ENCODE results near the gene STYXL2. TPM values are rescaled to one million over a fixed set of nuclear protein-coding genes. Genes with fewer than 3 reads are reported as not detected.

Gene STYXL2
- total and polyA plus RNA-seq, 9 of the 15 experiments (the other 6 are each of a cell fraction or from before 2014, with no cell fraction given): not detected

GRCh38 chr1:167064621-167065020 is 29.3 kb upstream of the STYXL2 start (continued):
- no peak for TF ChIP-seq NR0B1 (IDR thresholded peaks at IDR 0.05; ENCODE audit: partially characterized antibody)
- no peak for TF ChIP-seq SMAD4 (CRISPR knock-in tag; conservative IDR thresholded peaks at IDR 0.05)
- TF ChIP-seq PBX2 (CRISPR knock-in tag; IDR thresholded peaks at IDR 0.05; ENCODE audit: low read depth): no peak
- 0 out of 2 replicates have a peak, but pooled peaks have one; percentile 35 for TF ChIP-seq PBX2 (tag; conservative IDR thresholded peaks at IDR 0.05; ENCODE audit: low read depth)

- Histone ChIP-seq H3K4me3 (no peak overlapping the region), H3K27me3 (ENCODE audit: control insufficient read depth in 2 of 2, insufficient read depth in 2 of 2, low read length in 2 of 2) (peaks cover 31 to 35% of the 10 kb centered on the region in 2 experiments), H3K9ac (ENCODE audit: insufficient read depth in 1 of 2, low read depth in 2 of 2, low read length in 2 of 2) (no peak overlapping the region), H3K36me3 (ENCODE audit: control insufficient read depth, insufficient read depth, low read length) (no peaks in the 10 kb centered on the region), H3K9me3 (replicated peaks; ENCODE audit: control insufficient read depth, insufficient read depth, low read depth, low read length) (no peaks in the 10 kb centered on the region), H3K79me2 (ENCODE audit: control insufficient read depth, insufficient read depth, low read length) (no peaks in the 10 kb centered on the region), H3K4me1 (replicated peaks in 1 of 2; ENCODE audit: control insufficient read depth in 2 of 2, insufficient read depth in 2 of 2, low read length in 2 of 2) (peaks cover 0 to 9% of the 10 kb centered on the region in 2 experiments; a peak in 3 of 5 replicates), H3K9me1 (ENCODE audit: control insufficient read depth, insufficient read depth, low read length) (no peaks in the 10 kb centered on the region), H4K20me1 (replicated peaks; ENCODE audit: control insufficient read depth, insufficient read depth, low read length) (peaks cover 5% of the 10 kb centered on the region; the same call in 1 of the 2 replicates), H2AFZ (ENCODE audit: low read depth, low read length) (no peak overlapping the region), H3K27ac (ENCODE audit: extremely low read depth, low read depth, low read length) (no peak overlapping the region), H3K4me2 (ENCODE audit: insufficient read depth, low read length) (no peak overlapping the region)
- ChIA-PET POLR2A (no interaction called here), CTCF (ENCODE audit: low intra/inter-chr PET ratio) (interaction anchor here (1.5 to 2.1 kb wide), 3 partner anchors 59 to 469 kb away, joined by 3 to 11 read pairs (median 8); no protein-coding TSS in a partner anchor)
- BruUV-seq (replicated peaks): no TSS peak
- 5% methylated on average over 8 of the region's 8 CpGs for WGBS (ENCODE audit: insufficient coverage, low coverage, missing lambda C conversion rate)
- no peak for FAIRE-seq
- intact Hi-C loops (cut with micrococcal nuclease) (loop anchor here (5.0 kb wide), 2 partner anchors 202 to 622 kb away; no protein-coding TSS in a partner anchor), in situ Hi-C loops (cut with MboI) (loop anchor here (5.0 to 10.0 kb wide), 3 partner anchors 382 to 629 kb away; no protein-coding TSS in a partner anchor)
- DNase-seq (ENCODE audit: extremely low read depth in 1 of 4, low spot score in 3 of 4): no peak
- ATAC-seq: no peak
- TF ChIP-seq ZNF507 (tag; conservative IDR thresholded peaks at IDR 0.05) (no peak), ATF2 (CRISPR knock-in tag; IDR thresholded peaks at IDR 0.05) (no peak), HNRNPK (IDR thresholded peaks at IDR 0.05; ENCODE audit: low read depth, low read length, poor library complexity, severe bottlenecking) (no peak), CREM (IDR thresholded peaks at IDR 0.05; ENCODE audit: low read depth) (no peak), CCNT2 (IDR thresholded peaks at IDR 0.05; ENCODE audit: borderline replicate concordance, extremely low read depth, insufficient read length, low read depth, low read length) (no peak), ZNF3 (CRISPR knock-in tag; IDR thresholded peaks at IDR 0.05) (no peak), PTRF (tag; IDR thresholded peaks at IDR 0.05) (no peak), NBN (IDR thresholded peaks at IDR 0.05; ENCODE audit: low read depth) (no peak), MAFF (IDR thresholded peaks at IDR 0.05; ENCODE audit: low read length) (no peak)
Observed at GRCh38 chr1:167065471-167065870, 28.4 kb upstream of the STYXL2 start.
